Skeletal muscle tissue (tissue), 4 donors: ENCODE data around the gene ZSCAN10. TPM values are rescaled to one million over a fixed set of nuclear protein-coding genes. Genes with fewer than 3 reads are reported as not detected.
"Not testable (repeated sequence)": the region's sequence is repeated elsewhere in the genome, so short reads cannot be mapped to it uniquely, and the experiment has no call there.

Experiments used
- H3K27ac ChIP-seq: one replicate; pipeline ENCODE4 v1.7.0; 2013; ENCODE audit warnings: mild to moderate bottlenecking, low read depth, low read length, inconsistent platforms
- H3K27me3 ChIP-seq, 3 donors: one replicate each; pipeline ENCODE4 v1.7.0; 2013; ENCODE audit warnings: low read length in 3 of 3; ENCODE audit not compliant: control insufficient read depth in 3 of 3, insufficient read depth in 3 of 3
- H3K36me3 ChIP-seq, 3 donors: one replicate each; pipeline ENCODE4 v1.7.0; 2013; ENCODE audit warnings: low read length in 3 of 3; ENCODE audit not compliant: control insufficient read depth in 3 of 3, insufficient read depth in 3 of 3
- H3K4me1 ChIP-seq, 3 donors: one replicate each; pipeline ENCODE4 v1.7.0; 2013; ENCODE audit warnings: low read length in 3 of 3, mild to moderate bottlenecking in 3 of 3; ENCODE audit not compliant: control insufficient read depth in 3 of 3, insufficient read depth in 3 of 3
- H3K4me3 ChIP-seq, 3 donors: one replicate each; pipeline ENCODE4 v1.7.0; 2013; ENCODE audit warnings: low read length in 3 of 3
- H3K9ac ChIP-seq, 3 donors: one replicate each; pipeline ENCODE4 v1.7.0; 2013; ENCODE audit warnings: low read length in 3 of 3, mild to moderate bottlenecking in 3 of 3, moderate library complexity in 2 of 3, low read depth in 1 of 3
- H3K9me3 ChIP-seq, 3 donors: one replicate each; pipeline ENCODE4 v1.7.0; 2013; ENCODE audit warnings: low read length in 3 of 3; ENCODE audit not compliant: control insufficient read depth in 3 of 3
- total RNA-seq: library from RNA; depleted of rRNA; stranded (reverse); fragments of >200 nt; gene quantifications from one replicate; pipeline ENCODE4 v1.2.3, GENCODE V29; 2014
- donor health status: Osteomylitis.

Gene ZSCAN10
- total RNA-seq, 1 donor from 2014 or later, result not detected

GRCh38 chr16:3058139-3059030 is 40.7 kb downstream of the ZSCAN10 start:
- peak overlapping the region; percentile 76 to 90 (median 77) for H3K9ac ChIP-seq
- H3K4me3 ChIP-seq, result peak overlapping the region; percentile 77 to 91 (median 81)
- H3K27ac ChIP-seq, result no peak overlapping the region
- H3K27me3 ChIP-seq, result no peaks in the 10 kb centered on the region
- peaks cover 0 to 5% (median 4%) of the 10 kb centered on the region in 3 donors for H3K36me3 ChIP-seq
- no peaks in the 10 kb centered on the region for H3K9me3 ChIP-seq
- peaks cover 23 to 35% (median 27%) of the 10 kb centered on the region in 3 donors for H3K4me1 ChIP-seq

GRCh38 chr16:3057181-3058138 is 41.6 kb downstream of the ZSCAN10 start:
- Histone ChIP-seq H3K36me3 (peaks cover 0 to 5% (median 4%) of the 10 kb centered on the region in 3 donors), H3K9me3 (no peaks in the 10 kb centered on the region), H3K4me3 (no peak overlapping the region), H3K9ac (peak overlapping the region in 2 of 3 donors; percentile 8 to 90), H3K27me3 (no peaks in the 10 kb centered on the region), H3K4me1 (peaks cover 23 to 35% (median 27%) of the 10 kb centered on the region in 3 donors), H3K27ac (no peak overlapping the region)

GRCh38 chr16:3056336-3057180 is 42.5 kb downstream of the ZSCAN10 start:
- no peak overlapping the region for H3K9ac ChIP-seq
- no peak overlapping the region for H3K4me3 ChIP-seq
- peaks cover 0 to 5% (median 4%) of the 10 kb centered on the region in 3 donors for H3K36me3 ChIP-seq
- H3K4me1 ChIP-seq, result peaks cover 18 to 31% (median 25%) of the 10 kb centered on the region in 3 donors
- peaks cover 0 to under 1% (median 0%) of the 10 kb centered on the region in 3 donors for H3K27me3 ChIP-seq
- no peaks in the 10 kb centered on the region for H3K9me3 ChIP-seq
- H3K27ac ChIP-seq, result no peak overlapping the region

GRCh38 chr16:3055734-3056115 is 43.4 kb downstream of the ZSCAN10 start:
- H3K4me1 ChIP-seq, result peaks cover 14 to 24% (median 19%) of the 10 kb centered on the region in 3 donors
- not testable (repeated sequence) for H3K9ac ChIP-seq, H3K27ac ChIP-seq, H3K4me3 ChIP-seq, H3K9me3 ChIP-seq, H3K36me3 ChIP-seq, H3K27me3 ChIP-seq

- Histone ChIP-seq H3K27me3 (peaks cover 2 to 7% (median 3%) of the 10 kb centered on the region in 3 donors), H3K9ac (no peak overlapping the region), H3K27ac (no peak overlapping the region), H3K4me1 (peaks cover 8 to 19% (median 14%) of the 10 kb centered on the region in 3 donors), H3K36me3 (peaks cover 0 to 5% (median 4%) of the 10 kb centered on the region in 3 donors), H3K9me3 (no peaks in the 10 kb centered on the region), H3K4me3 (no peak overlapping the region)
Observed at GRCh38 chr16:3054965-3055733, 43.9 kb downstream of the ZSCAN10 start.

GRCh38 chr16:3053330-3053710 is 45.8 kb downstream of the ZSCAN10 start:
- peaks cover 18 to 24% (median 19%) of the 10 kb centered on the region in 3 donors for H3K27me3 ChIP-seq
- not testable (repeated sequence) for H3K4me1 ChIP-seq, H3K9me3 ChIP-seq, H3K36me3 ChIP-seq, H3K4me3 ChIP-seq, H3K27ac ChIP-seq, H3K9ac ChIP-seq

- peaks cover 24 to 30% (median 24%) of the 10 kb centered on the region in 3 donors for H3K27me3 ChIP-seq
- not testable (repeated sequence) for H3K4me1 ChIP-seq, H3K4me3 ChIP-seq, H3K9ac ChIP-seq, H3K36me3 ChIP-seq, H3K27ac ChIP-seq, H3K9me3 ChIP-seq
Observed at GRCh38 chr16:3052571-3053329, 46.3 kb downstream of the ZSCAN10 start.

GRCh38 chr16:3051494-3051893 is 47.6 kb downstream of the ZSCAN10 start:
- Histone ChIP-seq H3K27me3 (peaks cover 34 to 43% (median 36%) of the 10 kb centered on the region in 3 donors), H3K27ac (no peak overlapping the region)

More at GRCh38 chr16:3051494-3051893, 47.6 kb downstream of the ZSCAN10 start:
- H3K4me3 ChIP-seq, result no peak overlapping the region
- H3K36me3 ChIP-seq, result peaks cover 0 to 5% (median 4%) of the 10 kb centered on the region in 3 donors
- peaks cover 0 to 4% (median 2%) of the 10 kb centered on the region in 3 donors for H3K4me1 ChIP-seq
- no peaks in the 10 kb centered on the region for H3K9me3 ChIP-seq
- no peak overlapping the region for H3K9ac ChIP-seq
